HepG2 (cell line): ENCODE measurements around the gene ANKRA2. TPM values are rescaled to one million over a fixed set of nuclear protein-coding genes. Genes with fewer than 3 reads are reported as not detected.

Experiments used
- ATF7 ChIP-seq, 2 experiments: fragments of 450-650 bp in 1 of 2; sonication (generic) in 1 of 2; formaldehyde crosslinking in 1 of 2; IDR thresholded peaks; 2 replicates each; pipeline versions ENCODE4 v1.4.0 to v1.6.1; 2016 to 2020; ENCODE audit warnings: antibody characterized with exemption in 1 of 2, mild to moderate bottlenecking in 1 of 2, missing genetic modification reagents in 1 of 2
- ATRX ChIP-seq: sonication (generic); formaldehyde crosslinking; IDR thresholded peaks from 2 replicates; pipeline ENCODE4 v1.4.0; 2020; ENCODE audit warnings: missing genetic modification reagents, borderline replicate concordance
- E2F1 ChIP-seq: sonication (generic); formaldehyde crosslinking; IDR thresholded peaks from 2 replicates; pipeline ENCODE4 v1.5.0; 2020; ENCODE audit warnings: missing genetic modification reagents
- FOXP1 ChIP-seq, 2 experiments: fragments of 450-650 bp in 1 of 2; IDR thresholded peaks; 2 replicates each; pipeline ENCODE4 v1.6.1; 2017 to 2018; ENCODE audit warnings: antibody characterized with exemption in 1 of 2
- GATAD1 ChIP-seq: IDR thresholded peaks from 2 replicates; pipeline ENCODE4 v1.6.1; 2016; ENCODE audit warnings: missing genetic modification reagents, missing compliant biosample characterization
- JDP2 ChIP-seq: sonication (generic); formaldehyde crosslinking; IDR thresholded peaks from 2 replicates; pipeline ENCODE4 v1.8.1; 2022; ENCODE audit warnings: missing genetic modification reagents, borderline replicate concordance
- KAT7 ChIP-seq: IDR thresholded peaks from 2 replicates; pipeline ENCODE4 v1.6.1; 2018; ENCODE audit warnings: borderline replicate concordance, missing compliant biosample characterization
- PAF1 ChIP-seq: IDR thresholded peaks from 2 replicates; pipeline ENCODE4 v1.6.1; 2016; ENCODE audit warnings: missing genetic modification reagents, missing compliant biosample characterization
- SKI ChIP-seq: fragments of 450-650 bp; IDR thresholded peaks from one replicate; pipeline ENCODE4 v1.6.1; 2018; ENCODE audit warnings: mild to moderate bottlenecking; ENCODE audit not compliant: partially characterized antibody
- SMARCC2 ChIP-seq: fragments of 450-650 bp; IDR thresholded peaks from 2 replicates; pipeline ENCODE4 v1.6.1; 2017; ENCODE audit warnings: antibody characterized with exemption, mild to moderate bottlenecking
- SP1 ChIP-seq, 2 experiments: fragments of 450-650 bp in 1 of 2; sonication (generic) in 1 of 2; formaldehyde crosslinking in 1 of 2; IDR thresholded peaks; 2 replicates each; pipeline versions ENCODE4 v1.4.0 to v1.6.1; 2016 to 2020; ENCODE audit warnings: missing genetic modification reagents in 1 of 2
- TAF15 ChIP-seq: fragments of 200-400 bp; formaldehyde crosslinking; IDR thresholded peaks from one replicate; pipeline ENCODE4 v1.6.1; 2018; ENCODE audit warnings: mild to moderate bottlenecking, low read depth, low read length; ENCODE audit not compliant: poor library complexity, severe bottlenecking
- ZBTB38 ChIP-seq: sonication (generic); formaldehyde crosslinking; IDR thresholded peaks from 2 replicates; pipeline ENCODE4 v1.5.1; 2020; ENCODE audit warnings: mild to moderate bottlenecking, missing genetic modification reagents
- ZFP36L1 ChIP-seq: sonication (generic); formaldehyde crosslinking; IDR thresholded peaks from 2 replicates; pipeline ENCODE4 v1.8.0; 2022; ENCODE audit warnings: mild to moderate bottlenecking, missing genetic modification reagents, moderate library complexity
- ZNF24 ChIP-seq: fragments of 450-650 bp; IDR thresholded peaks from 2 replicates; pipeline ENCODE4 v1.6.1; 2017; ENCODE audit warnings: antibody characterized with exemption, mild to moderate bottlenecking
- ZNF3 ChIP-seq: IDR thresholded peaks from 2 replicates; pipeline ENCODE4 v1.7.0; 2017; ENCODE audit warnings: inconsistent platforms
- ZNF350 ChIP-seq: sonication (generic); formaldehyde crosslinking; IDR thresholded peaks from 2 replicates; pipeline ENCODE4 v1.4.0; 2020; ENCODE audit warnings: mild to moderate bottlenecking, low read depth, missing genetic modification reagents, borderline replicate concordance
- ZNF44 ChIP-seq: sonication (generic); formaldehyde crosslinking; IDR thresholded peaks from 2 replicates; pipeline ENCODE4 v1.5.1; 2020; ENCODE audit warnings: mild to moderate bottlenecking, missing genetic modification reagents
- ZNF615 ChIP-seq: sonication (generic); formaldehyde crosslinking; IDR thresholded peaks from 2 replicates; pipeline ENCODE4 v1.5.0; 2020; ENCODE audit warnings: mild to moderate bottlenecking, missing genetic modification reagents, borderline replicate concordance
- ZNF629 ChIP-seq: sonication (generic); formaldehyde crosslinking; conservative IDR thresholded peaks from 2 replicates; pipeline ENCODE4 v1.5.0; 2020; ENCODE audit warnings: missing genetic modification reagents
- ZNF672 ChIP-seq: sonication (generic); formaldehyde crosslinking; IDR thresholded peaks from 2 replicates; pipeline ENCODE4 v1.8.1; 2022; ENCODE audit warnings: missing genetic modification reagents
- ZNF768 ChIP-seq: sonication (generic); formaldehyde crosslinking; IDR thresholded peaks from 2 replicates; pipeline ENCODE4 v1.4.0; 2020; ENCODE audit warnings: missing genetic modification reagents
- ZNF891 ChIP-seq: sonication (generic); formaldehyde crosslinking; IDR thresholded peaks from 2 replicates; pipeline ENCODE4 v1.5.0; 2020; ENCODE audit warnings: mild to moderate bottlenecking, missing genetic modification reagents
- ZSCAN30 ChIP-seq: sonication (generic); formaldehyde crosslinking; IDR thresholded peaks from 2 replicates; pipeline ENCODE4 v1.5.0; 2020; ENCODE audit warnings: mild to moderate bottlenecking, missing genetic modification reagents
- polyA plus RNA-seq, 8 experiments: library from polyadenylated mRNA; depleted of rRNA in 3 of 8; stranded (reverse) in 7 of 8; unstranded in 1 of 8; fragments of >200 nt; fragmentation: Illumina TruSeq in 4 of 8; extraction: Trizol in 4 of 8; gene quantifications; 2 replicates each; pipeline versions ENCODE4 v1.2.1 to v1.2.3, GENCODE V29; 2011 to 2016; ENCODE audit warnings: low read depth in 4 of 8, missing spikeins in 1 of 8, mixed read lengths in 1 of 8; ENCODE audit not compliant: insufficient read depth in 1 of 8
- total RNA-seq, 5 experiments: library from RNA; depleted of rRNA; stranded (reverse); fragments of >200 nt; fragmentation: Illumina TruSeq; extraction: Trizol; gene quantifications; 2 replicates each; pipeline ENCODE4 v1.2.3, GENCODE V29; 2016; ENCODE audit warnings: low read depth in 1 of 5
- TF ChIP-seq, protein P1 (sequence below): sonication (generic); formaldehyde crosslinking; IDR thresholded peaks from 2 replicates; pipeline ENCODE4 v1.4.0; 2020; ENCODE audit warnings: missing genetic modification reagents
- TF ChIP-seq, protein P2 (sequence below): sonication (generic); formaldehyde crosslinking; IDR thresholded peaks from 2 replicates; pipeline ENCODE4 v1.8.0; 2022; ENCODE audit warnings: missing genetic modification reagents, mild to moderate bottlenecking, inconsistent platforms, borderline replicate concordance

Gene ANKRA2
- total and polyA plus RNA-seq, 2 of the 13 experiments (the other 11 are each of a cell fraction or from before 2014, with no cell fraction given) = 23.6 to 33.6 TPM

DNA sequence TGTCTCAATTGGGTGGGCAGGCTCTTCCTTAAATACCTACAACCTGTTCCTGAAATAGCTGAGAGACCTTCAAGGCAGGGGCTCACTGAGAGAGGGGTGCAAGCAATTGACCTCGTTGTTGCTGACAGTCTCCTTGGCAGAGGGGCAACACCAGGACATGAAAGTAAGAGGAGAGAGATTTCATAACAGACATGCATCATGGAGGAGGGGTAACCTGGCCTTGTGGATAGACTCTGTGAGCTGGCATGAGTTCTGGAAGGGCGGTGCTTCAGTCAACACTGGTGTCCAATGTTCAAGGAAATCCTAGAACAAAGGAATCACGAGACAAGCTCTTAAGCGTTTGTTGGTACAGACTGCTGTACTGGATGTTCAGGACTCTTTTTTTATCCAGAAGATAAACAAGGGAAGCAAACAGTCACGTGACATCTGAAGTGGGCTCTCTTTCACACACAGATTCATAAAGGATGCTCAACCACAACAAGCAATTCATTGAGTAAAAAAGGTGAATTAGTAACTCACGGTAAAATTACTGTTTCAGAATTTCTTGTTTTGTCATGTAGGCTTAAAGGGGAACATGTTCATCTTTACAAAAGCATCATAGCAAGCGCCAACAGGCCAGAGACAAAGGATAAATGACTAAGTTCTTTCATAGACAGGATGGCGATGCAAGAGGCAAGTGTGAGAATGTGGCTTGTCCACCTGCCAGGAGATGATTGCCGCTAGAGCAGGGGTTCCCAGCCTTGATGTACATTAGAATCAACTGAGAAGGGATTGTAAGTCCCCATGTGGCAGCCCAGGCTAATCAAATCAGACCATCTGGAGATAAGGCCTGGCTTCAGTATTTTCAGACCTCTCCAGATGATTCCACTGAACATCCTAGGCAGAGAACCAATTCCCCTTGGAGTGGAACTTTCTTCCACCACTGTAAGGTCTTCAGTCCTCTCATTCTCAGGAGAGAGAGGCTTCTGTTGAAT is 20.7 kb downstream of the ANKRA2 start (continued):
- TF ChIP-seq, protein P1, sequence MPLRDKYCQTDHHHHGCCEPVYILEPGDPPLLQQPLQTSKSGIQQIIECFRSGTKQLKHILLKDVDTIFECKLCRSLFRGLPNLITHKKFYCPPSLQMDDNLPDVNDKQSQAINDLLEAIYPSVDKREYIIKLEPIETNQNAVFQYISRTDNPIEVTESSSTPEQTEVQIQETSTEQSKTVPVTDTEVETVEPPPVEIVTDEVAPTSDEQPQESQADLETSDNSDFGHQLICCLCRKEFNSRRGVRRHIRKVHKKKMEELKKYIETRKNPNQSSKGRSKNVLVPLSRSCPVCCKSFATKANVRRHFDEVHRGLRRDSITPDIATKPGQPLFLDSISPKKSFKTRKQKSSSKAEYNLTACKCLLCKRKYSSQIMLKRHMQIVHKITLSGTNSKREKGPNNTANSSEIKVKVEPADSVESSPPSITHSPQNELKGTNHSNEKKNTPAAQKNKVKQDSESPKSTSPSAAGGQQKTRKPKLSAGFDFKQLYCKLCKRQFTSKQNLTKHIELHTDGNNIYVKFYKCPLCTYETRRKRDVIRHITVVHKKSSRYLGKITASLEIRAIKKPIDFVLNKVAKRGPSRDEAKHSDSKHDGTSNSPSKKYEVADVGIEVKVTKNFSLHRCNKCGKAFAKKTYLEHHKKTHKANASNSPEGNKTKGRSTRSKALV = 0 out of 2 replicates have a peak, but pooled peaks have one; percentile 29
- TF ChIP-seq ATF7 (IDR thresholded peaks at IDR 0.05) = no peak
- TF ChIP-seq ATF7 (CRISPR knock-in tag; IDR thresholded peaks at IDR 0.05) = peak; percentile 51; the same call in 1 of the 2 replicates
- TF ChIP-seq TAF15 = no peak
- TF ChIP-seq SKI = peak; percentile 89
- no peak for TF ChIP-seq ZNF768 (CRISPR knock-in tag)
- TF ChIP-seq, protein P2, sequence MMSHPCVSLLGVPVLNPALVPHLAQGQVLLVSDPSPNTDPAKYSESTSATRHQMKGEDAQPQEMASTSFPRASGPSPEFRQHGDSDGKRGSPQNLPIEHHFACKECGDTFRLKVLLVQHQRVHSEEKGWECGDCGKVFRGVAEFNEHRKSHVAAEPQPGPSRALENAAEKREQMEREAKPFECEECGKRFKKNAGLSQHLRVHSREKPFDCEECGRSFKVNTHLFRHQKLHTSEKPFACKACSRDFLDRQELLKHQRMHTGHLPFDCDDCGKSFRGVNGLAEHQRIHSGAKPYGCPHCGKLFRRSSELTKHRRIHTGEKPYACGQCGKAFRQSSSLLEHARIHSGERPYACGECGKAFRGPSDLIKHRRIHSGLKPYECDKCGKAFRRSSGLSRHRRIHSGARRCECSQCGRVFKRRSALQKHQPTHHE (CRISPR knock-in tag) = peak; percentile 71; the same call in 1 of the 2 replicates
- TF ChIP-seq SMARCC2 = no peak
- no peak for TF ChIP-seq ZNF629
- no peak for TF ChIP-seq JDP2 (CRISPR knock-in tag)
- no peak for TF ChIP-seq ZNF615
- no peak; the same call in 1 of the 2 replicates for TF ChIP-seq KAT7 (CRISPR knock-in tag)
- no peak for TF ChIP-seq ATRX (CRISPR knock-in tag)
- TF ChIP-seq ZNF672 (CRISPR knock-in tag) = no peak
- TF ChIP-seq ZBTB38 (CRISPR knock-in tag) = no peak
- peak; percentile 81 for TF ChIP-seq ZNF350 (CRISPR knock-in tag)
- TF ChIP-seq FOXP1 (IDR thresholded peaks at IDR 0.05) = peak; percentile 97
- peak; percentile 99 for TF ChIP-seq FOXP1 (CRISPR knock-in tag; IDR thresholded peaks at IDR 0.05)
- no peak for TF ChIP-seq ZNF24
- TF ChIP-seq ZNF44 (CRISPR knock-in tag) = no peak
- no peak for TF ChIP-seq PAF1 (CRISPR knock-in tag)
- peak; percentile 57; the same call in 1 of the 2 replicates for TF ChIP-seq GATAD1 (CRISPR knock-in tag)
- TF ChIP-seq SP1 (IDR thresholded peaks at IDR 0.05) = no peak
- no peak; the same call in 1 of the 2 replicates for TF ChIP-seq SP1 (CRISPR knock-in tag; IDR thresholded peaks at IDR 0.05)
- TF ChIP-seq E2F1 (CRISPR knock-in tag) = 0 out of 2 replicates have a peak, but pooled peaks have one; percentile 38
- TF ChIP-seq ZFP36L1 = peak; percentile 95
- no peak for TF ChIP-seq ZNF3
- TF ChIP-seq ZNF891 = no peak
- TF ChIP-seq ZSCAN30 = no peak
